HL-60/S4 (cell line): ENCODE measurements around the gene COL23A1.

ENCODE experiments used
- in situ Hi-C: fragments of 300-500 bp; cut with MboI; formaldehyde crosslinking; loops from 2 replicates; pipeline ENCODE4 v1.14.3; 2022; ENCODE audit warnings: low sequenced_read_pairs

Gene COL23A1

GRCh38 chr5:178368716-178369300, 221.4 kb downstream of the COL23A1 start:
- in situ Hi-C loops: no loop called here

GRCh38 chr5:178368274-178368673, 221.9 kb downstream of the COL23A1 start:
- in situ Hi-C loops: no loop called here

DNA sequence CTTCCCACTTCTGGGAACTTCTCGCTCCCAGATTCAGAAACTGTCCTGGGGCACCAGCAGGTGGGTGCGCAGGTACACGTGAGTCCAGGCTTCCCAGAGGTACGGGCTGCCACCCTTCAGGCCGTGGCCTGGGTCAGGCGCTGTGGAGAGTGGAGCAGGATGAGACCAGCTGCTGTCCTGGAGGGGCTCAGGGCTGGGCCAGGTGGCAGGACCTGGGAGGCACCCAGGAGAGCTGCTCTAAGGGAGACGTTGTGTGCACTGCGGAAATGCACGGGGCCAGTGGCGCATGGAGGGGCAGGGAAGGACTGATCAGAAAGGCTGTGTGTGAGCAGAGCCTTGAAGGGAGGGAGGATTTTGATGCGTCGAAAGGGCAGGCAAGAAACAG, 222.5 kb downstream of the COL23A1 start:
- in situ Hi-C loops: no loop called here

DNA sequence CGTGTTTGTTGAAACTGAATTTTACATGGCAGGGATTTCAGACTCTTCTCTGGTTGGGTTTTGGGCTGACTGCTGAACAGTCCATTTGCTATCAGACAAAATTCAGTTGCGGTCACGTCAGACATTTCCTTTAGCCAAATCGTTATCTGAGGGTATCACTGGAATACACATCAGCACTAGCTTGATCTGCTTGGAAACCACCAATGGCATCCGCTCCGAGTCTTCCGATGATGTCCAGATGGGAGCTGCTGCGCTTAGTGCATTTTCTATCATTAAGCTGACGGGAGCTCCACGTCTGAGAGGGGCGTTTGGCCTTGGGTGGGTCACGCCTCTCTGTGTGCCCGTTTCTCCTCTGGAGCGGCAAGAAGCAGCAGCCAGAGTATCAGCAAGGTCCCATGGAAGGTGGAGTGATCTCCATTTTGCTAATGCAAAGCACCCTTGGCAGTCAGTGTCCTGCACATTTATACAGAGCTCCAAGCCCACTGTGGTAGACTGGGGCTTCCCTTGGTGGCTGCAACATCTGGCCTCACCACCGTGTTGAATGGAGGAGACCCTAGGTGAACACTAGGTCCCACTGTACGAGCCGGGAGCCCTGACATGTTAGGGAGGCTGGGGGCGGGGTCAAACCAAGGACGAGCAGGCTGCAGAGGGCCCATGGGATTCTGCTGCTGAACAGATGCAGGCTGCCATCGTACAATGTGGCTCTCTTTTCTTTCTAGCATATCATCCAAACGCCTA, 223.0 kb downstream of the COL23A1 start:
- in situ Hi-C loops: no loop called here

DNA sequence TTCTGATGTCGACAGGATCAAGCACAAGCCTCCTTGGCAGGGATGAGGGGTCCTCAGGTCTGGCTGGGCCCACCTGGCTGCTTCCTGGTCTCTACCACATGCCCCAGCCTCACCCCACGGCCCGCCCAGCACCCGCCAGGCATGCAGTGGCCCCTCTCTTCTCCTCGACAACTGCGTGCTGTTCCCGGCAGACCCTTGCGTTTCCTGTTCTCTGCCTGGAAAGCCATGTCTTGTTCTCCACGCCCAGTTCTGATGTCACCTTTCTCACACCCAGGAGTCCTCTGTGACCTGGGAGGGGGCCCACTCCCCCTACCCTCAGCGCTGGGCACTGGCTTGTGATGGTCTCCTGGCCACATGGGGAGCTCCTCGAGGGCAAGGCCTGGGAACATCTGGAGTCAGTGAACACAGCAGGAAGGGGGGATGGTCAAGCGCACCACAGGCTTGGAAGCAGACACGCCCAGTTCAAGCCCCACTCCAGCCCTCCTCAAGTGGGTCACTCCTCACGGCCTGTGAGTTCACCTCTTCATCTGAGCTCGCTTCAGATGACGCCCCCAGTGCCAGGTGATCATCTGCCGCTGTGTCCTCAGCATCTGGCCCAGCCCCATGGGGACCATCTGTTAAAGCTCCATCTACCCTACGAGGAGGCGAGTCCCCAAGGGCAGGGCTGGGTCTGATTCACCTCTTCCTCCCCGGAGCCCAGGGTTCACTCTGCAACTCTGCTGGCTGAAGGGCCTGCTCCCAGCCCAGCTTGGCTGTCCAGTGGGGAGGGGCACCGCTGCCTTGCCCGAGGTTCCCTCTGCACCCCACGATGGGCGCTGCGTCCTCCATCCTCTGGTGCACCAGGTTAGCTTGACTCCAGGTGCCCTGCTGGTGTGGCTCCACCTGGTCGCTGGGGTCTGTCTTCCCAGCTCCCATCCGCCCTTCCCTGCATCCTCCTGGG, 224.4 kb downstream of the COL23A1 start:
- in situ Hi-C loops: no loop called here

- in situ Hi-C loops: no loop called here
Observed at GRCh38 chr5:178364326-178364675, 225.9 kb downstream of the COL23A1 start.

DNA sequence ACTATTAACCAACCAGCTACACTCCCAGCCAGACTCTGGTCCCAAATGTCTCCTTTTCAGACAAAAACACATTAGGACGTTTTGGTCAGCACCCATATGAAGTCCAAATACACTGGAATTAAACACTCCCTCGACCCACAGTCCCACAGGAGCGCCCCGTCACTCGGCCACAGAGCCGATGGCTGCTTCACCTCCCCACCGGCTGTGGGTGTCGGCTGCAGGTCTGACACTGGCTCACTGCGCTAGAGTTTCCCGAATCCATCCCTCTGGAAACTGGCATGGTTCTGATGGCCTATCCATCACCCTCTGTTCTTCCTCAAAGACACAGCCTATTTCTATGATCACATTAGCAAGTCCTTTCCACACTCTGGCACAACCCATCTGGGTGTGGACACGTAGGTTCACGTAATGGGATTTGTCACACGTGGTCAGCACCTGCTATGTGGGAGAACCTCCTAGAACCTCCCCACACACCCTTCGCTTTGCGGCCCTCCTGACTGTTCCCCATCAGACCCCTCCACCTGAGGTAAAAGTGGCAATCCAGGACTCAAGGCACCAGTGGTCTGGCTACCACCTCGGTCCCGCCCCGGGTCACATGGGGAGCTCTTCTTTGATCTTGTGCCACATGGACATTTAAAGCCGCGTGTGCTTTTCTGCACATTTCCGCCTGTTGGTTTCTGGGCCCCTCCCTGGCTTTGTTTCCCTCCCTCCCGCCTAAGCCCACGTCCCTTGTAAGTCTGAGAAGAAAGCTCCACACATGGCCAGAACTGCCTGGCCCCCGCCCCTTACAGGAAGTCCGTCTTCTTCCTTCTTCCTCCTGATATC, 226.5 kb downstream of the COL23A1 start:
- in situ Hi-C loops: no loop called here

DNA sequence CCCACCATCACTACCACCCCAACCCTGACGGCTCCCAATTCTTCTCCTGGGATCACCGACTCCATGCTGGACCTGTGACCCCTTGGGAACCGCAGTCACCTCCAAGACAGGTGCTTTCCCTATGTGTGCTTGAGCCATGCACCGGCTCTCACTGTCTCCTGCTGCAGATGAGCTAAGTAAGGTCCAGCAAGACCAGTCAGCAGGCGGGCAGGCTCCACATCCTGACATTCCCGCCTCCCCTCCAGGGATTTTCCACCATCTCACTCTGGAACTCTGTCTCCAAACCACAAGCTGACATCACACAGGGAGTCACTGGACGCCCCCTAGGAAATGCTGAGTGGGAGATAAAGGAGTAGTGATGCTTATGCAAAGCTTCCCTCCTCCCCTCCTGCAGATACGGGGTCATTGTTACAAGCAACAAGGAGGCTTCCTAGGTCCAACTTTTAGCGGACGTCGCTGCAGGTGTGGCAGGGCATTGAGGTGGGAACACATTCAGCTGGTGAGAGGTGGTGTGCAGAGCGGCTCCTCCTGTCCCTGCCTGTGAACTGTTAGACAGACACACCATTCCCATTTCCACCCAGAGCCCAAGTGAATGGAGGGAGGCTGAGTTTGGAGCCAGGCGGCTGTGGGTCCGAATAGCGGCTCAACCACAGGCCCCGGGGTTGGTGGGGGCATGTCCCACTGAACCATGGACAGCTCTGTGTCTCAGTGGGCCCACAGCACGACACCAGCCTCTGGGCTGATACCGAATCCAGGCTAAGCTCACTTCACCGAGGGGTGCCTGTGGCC, 228.3 kb downstream of the COL23A1 start:
- in situ Hi-C loops: no loop called here

DNA sequence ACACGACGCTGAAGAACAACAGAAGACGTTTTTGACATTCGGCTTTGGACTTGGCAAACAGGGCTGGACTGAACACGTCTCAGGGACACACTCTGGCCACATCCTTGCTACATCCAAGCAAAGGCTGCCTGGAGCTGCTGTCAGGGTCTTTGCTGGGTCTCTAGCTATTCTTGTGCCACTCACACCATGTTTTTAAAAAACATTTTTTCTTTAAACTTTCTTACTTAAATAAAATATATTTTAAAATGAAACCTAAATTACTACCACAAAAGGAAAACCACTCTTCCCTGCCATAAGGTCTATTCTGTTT, 229.3 kb downstream of the COL23A1 start:
- in situ Hi-C loops: no loop called here

- in situ Hi-C loops: no loop called here
Observed at GRCh38 chr5:178360222-178360925, 229.8 kb downstream of the COL23A1 start.

- in situ Hi-C loops: no loop called here
Observed at GRCh38 chr5:178359738-178360137, 230.5 kb downstream of the COL23A1 start.

DNA sequence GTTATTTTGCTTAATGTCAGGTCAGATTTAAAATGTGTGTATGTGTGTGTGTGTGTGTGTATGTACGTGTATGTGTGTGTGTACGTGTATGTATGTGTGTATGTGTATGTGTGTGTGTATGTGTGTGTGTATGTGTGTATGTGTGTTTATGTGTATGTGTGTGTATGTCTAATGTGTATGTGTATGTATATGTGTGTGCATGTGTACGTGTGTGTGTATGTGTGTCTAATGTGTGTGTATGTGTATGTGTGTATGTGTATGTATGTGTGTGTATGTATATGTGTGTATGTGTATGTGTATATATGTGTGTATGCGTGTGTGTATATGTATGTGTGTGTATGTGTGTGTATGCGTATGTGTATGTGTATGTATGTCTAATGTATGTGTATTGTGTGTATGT, 232.5 kb downstream of the COL23A1 start:
- in situ Hi-C loops: no loop called here

DNA sequence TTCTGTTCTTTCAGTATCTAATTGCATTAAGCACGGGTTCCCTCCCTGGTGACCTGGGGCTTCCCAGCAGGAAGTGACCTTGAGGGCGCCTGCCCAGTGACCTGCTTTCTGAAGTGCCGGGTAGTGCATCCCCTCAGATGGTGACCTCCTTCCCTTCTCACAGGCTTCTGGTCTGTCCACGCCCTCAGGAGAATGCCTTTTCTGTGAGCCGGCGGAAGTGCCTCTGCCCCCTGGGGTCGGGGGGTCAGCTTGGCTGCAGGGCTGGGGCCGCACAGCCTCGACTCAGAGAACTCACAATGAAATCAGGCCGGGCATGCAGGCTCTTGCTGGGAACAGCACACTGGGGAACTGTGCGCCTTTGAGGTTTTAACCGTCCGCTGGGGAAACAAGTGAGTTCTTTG, 233.1 kb downstream of the COL23A1 start:
- in situ Hi-C loops: no loop called here

GRCh38 chr5:178356431-178356872, 233.7 kb downstream of the COL23A1 start:
- in situ Hi-C loops: no loop called here

GRCh38 chr5:178355671-178356070, 234.5 kb downstream of the COL23A1 start:
- in situ Hi-C loops: no loop called here

GRCh38 chr5:178353461-178353860, 236.7 kb downstream of the COL23A1 start:
- in situ Hi-C loops: no loop called here

- in situ Hi-C loops: no loop called here
Observed at GRCh38 chr5:178352035-178352349, 238.2 kb downstream of the COL23A1 start.

- in situ Hi-C loops: no loop called here
Observed at GRCh38 chr5:178351221-178352034, 238.8 kb downstream of the COL23A1 start.
